DND-41 (cell line): ENCODE data around the gene AFAP1.

Source experiments
- ATAC-seq: fragments of 200-7000 bp; cut with Tn5 transposase; 3 replicates; pipeline ENCODE4 v1.9.1; 2021; ENCODE audit warnings: low read depth; ENCODE audit not compliant: insufficient read depth
- DNase-seq: peaks from one replicate; pipeline ENCODE4 v3.0.0-alpha.2; 2020
- H2AFZ ChIP-seq: 2 replicates; pipeline ENCODE4 v1.6.0; 2012; ENCODE audit warnings: low read depth, low read length
- H3K27ac ChIP-seq: 2 replicates; pipeline ENCODE4 v1.5.1; 2012; ENCODE audit warnings: low read length, inconsistent platforms
- H3K27me3 ChIP-seq: fragments of 200-600 bp; sonication (generic); 2 replicates; pipeline ENCODE4 v1.6.0; 2012; ENCODE audit warnings: low read length, mild to moderate bottlenecking, inconsistent platforms; ENCODE audit not compliant: insufficient read depth, poor library complexity
- H3K36me3 ChIP-seq: 2 replicates; pipeline ENCODE4 v1.5.1; 2012; ENCODE audit warnings: low read length, inconsistent platforms; ENCODE audit not compliant: insufficient read depth
- H3K4me1 ChIP-seq: 2 replicates; pipeline ENCODE4 v1.5.1; 2012; ENCODE audit warnings: mild to moderate bottlenecking, low read length; ENCODE audit not compliant: insufficient read depth
- H3K4me2 ChIP-seq: 2 replicates; pipeline ENCODE4 v1.6.0; 2012; ENCODE audit warnings: mild to moderate bottlenecking, moderate library complexity, low read length, inconsistent platforms; ENCODE audit not compliant: insufficient read depth
- H3K4me3 ChIP-seq, 2 experiments: fragments of 200-600 bp in 1 of 2; shearing (Covaris generic) in 1 of 2; 2 replicates each; pipeline ENCODE4 v1.5.1; 2012 to 2016; ENCODE audit warnings: inconsistent platforms in 2 of 2, low read length in 2 of 2, mild to moderate bottlenecking in 2 of 2, low read depth in 1 of 2, moderate library complexity in 1 of 2
- H3K79me2 ChIP-seq: 2 replicates; pipeline ENCODE4 v1.6.0; 2012; ENCODE audit warnings: low read length, inconsistent platforms; ENCODE audit not compliant: insufficient read depth
- H3K9ac ChIP-seq: 2 replicates; pipeline ENCODE4 v1.6.0; 2012; ENCODE audit warnings: low read depth, mild to moderate bottlenecking, inconsistent platforms, low read length, moderate library complexity
- H3K9me3 ChIP-seq: 2 replicates; pipeline ENCODE4 v1.5.1; 2012; ENCODE audit warnings: low read length, moderate library complexity, mild to moderate bottlenecking, inconsistent platforms; ENCODE audit not compliant: insufficient read depth, severe bottlenecking
- H4K20me1 ChIP-seq: 2 replicates; pipeline ENCODE4 v1.6.0; 2012; ENCODE audit warnings: low read length; ENCODE audit not compliant: insufficient read depth
- EZH2 ChIP-seq: IDR thresholded peaks from 3 replicates; pipeline ENCODE4 v1.6.1; 2012; ENCODE audit warnings: borderline replicate concordance, low read depth, mild to moderate bottlenecking, moderate library complexity, low read length, inconsistent platforms; ENCODE audit not compliant: severe bottlenecking
- TF ChIP-seq, protein P1 (sequence below): IDR thresholded peaks from 2 replicates; pipeline ENCODE4 v1.5.1; 2012; ENCODE audit warnings: borderline replicate concordance, low read length, moderate library complexity, mild to moderate bottlenecking; ENCODE audit not compliant: poor library complexity, severe bottlenecking; ENCODE audit errors: extremely low read depth

AFAP1 gene

DNA sequence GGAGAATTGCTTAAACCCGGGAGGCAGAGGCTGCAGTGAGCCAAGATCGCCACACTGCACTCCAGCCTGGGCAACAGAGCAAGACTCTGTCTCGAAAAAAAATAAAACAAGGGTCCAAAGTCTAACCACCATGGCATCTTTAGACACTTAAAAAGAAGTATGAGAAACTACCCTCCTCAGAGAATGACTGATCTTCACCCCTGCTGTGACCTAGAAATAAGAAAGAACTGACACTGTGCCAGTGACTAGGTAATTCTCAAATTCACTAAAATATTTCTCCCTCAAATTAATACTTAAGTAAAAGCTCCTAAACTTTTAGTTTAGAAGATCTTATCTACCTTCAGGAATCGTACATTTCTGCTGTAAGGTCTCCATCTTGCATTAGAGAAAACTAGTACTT, 80.3 kb downstream of the AFAP1 start:
- Histone ChIP-seq H3K9ac (no peak overlapping the region), H3K79me2 (no peaks in the 10 kb centered on the region)

DNA sequence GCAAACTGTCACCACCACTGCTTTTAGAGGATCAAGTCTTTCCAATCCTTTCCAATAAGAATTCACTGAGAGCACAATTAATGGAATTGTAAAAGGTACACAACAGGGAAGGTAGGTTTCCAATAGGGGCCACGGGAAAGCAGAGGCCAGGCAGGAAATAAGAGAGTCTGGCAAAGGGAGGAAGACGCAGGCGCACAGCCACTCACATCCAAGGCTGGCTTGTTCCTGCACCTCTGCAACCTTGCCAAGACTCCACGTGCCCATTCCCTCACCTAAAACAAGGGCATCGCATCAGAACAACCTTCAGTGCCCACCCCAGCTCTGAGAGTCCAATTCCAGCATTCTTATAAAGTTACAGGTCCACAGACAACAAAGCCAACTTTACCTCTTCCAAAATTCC, 81.2 kb downstream of the AFAP1 start:
- no peak overlapping the region for H3K9ac ChIP-seq

More for the DNA sequence above, 80.3 kb downstream of the AFAP1 start:
- Histone ChIP-seq H3K4me3 (no peak overlapping the region), H3K4me2 (no peak overlapping the region), H3K27me3 (no peaks in the 10 kb centered on the region), H3K27ac (no peak overlapping the region), H3K4me1 (no peaks in the 10 kb centered on the region), H3K36me3 (no peaks in the 10 kb centered on the region), H4K20me1 (no peaks in the 10 kb centered on the region), H2AFZ (no peak overlapping the region), H3K9me3 (no peaks in the 10 kb centered on the region)
- ATAC-seq (no peak), DNase-seq (no peak)
- TF ChIP-seq, protein P1, sequence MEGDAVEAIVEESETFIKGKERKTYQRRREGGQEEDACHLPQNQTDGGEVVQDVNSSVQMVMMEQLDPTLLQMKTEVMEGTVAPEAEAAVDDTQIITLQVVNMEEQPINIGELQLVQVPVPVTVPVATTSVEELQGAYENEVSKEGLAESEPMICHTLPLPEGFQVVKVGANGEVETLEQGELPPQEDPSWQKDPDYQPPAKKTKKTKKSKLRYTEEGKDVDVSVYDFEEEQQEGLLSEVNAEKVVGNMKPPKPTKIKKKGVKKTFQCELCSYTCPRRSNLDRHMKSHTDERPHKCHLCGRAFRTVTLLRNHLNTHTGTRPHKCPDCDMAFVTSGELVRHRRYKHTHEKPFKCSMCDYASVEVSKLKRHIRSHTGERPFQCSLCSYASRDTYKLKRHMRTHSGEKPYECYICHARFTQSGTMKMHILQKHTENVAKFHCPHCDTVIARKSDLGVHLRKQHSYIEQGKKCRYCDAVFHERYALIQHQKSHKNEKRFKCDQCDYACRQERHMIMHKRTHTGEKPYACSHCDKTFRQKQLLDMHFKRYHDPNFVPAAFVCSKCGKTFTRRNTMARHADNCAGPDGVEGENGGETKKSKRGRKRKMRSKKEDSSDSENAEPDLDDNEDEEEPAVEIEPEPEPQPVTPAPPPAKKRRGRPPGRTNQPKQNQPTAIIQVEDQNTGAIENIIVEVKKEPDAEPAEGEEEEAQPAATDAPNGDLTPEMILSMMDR: no peak

DNA sequence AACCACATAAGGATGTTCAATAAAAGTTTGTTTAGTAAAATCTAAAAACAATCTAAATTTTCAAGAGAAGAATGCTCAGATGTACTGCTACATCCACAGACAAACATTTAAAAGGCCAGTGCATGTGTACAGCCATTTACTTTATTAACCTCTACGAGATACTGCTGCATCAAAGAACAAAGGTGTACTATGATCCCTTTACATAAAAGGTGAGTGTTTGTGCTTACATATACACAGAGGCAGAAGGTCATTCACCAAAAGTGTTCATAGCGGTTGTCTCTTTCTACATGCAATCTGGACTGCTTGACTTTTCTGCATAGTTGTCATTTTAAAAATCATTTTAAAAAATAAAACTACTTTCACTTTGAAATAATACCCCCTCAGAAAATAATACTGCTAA, 81.7 kb downstream of the AFAP1 start:
- H3K27me3 ChIP-seq: no peaks in the 10 kb centered on the region
- H3K4me3 ChIP-seq: no peak overlapping the region
- no peaks in the 10 kb centered on the region for H3K9me3 ChIP-seq
- TF ChIP-seq EZH2: no peak
- TF ChIP-seq, protein P1: no peak
- no peaks in the 10 kb centered on the region for H4K20me1 ChIP-seq
- no peak for ATAC-seq
- no peaks in the 10 kb centered on the region for H3K36me3 ChIP-seq
- DNase-seq: no peak
- no peaks in the 10 kb centered on the region for H3K79me2 ChIP-seq
- H3K9ac ChIP-seq: no peak overlapping the region
- no peak overlapping the region for H3K4me2 ChIP-seq
- no peak overlapping the region for H2AFZ ChIP-seq
- H3K4me1 ChIP-seq: no peaks in the 10 kb centered on the region
- no peak overlapping the region for H3K27ac ChIP-seq

More for the DNA sequence above, 81.2 kb downstream of the AFAP1 start:
- Histone ChIP-seq H3K79me2 (no peaks in the 10 kb centered on the region), H3K27ac (no peak overlapping the region), H3K4me2 (no peak overlapping the region), H2AFZ (no peak overlapping the region), H3K9me3 (no peaks in the 10 kb centered on the region), H3K27me3 (no peaks in the 10 kb centered on the region), H3K4me1 (no peaks in the 10 kb centered on the region), H4K20me1 (no peaks in the 10 kb centered on the region), H3K36me3 (no peaks in the 10 kb centered on the region), H3K4me3 (no peak overlapping the region)
- ATAC-seq (no peak), DNase-seq (no peak)
- no peak for TF ChIP-seq EZH2
- TF ChIP-seq, protein P1: no peak

DNA sequence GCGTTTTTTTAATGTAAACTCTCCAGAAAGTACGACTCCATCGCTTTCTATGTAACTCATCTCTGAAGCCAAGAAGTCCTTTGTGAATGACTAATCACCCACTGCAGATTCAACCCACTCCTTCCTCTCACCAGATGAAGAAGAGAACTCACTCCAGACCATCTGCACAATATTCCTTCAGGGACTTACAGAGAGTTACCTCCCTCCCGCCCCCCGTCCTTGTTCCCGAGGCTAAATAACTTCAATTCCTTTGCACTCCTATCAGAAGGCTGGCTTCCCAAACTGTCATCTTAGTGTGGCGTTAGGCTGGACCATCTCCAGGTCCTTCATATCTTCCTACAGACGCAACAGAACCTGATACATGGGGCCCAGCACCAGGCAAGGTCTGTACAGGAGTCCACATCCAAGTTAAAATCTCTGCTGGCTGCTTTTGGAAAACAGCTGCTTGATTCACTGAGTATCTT, 82.4 kb downstream of the AFAP1 start:
- Histone ChIP-seq H3K4me2 (no peak overlapping the region), H2AFZ (no peak overlapping the region), H3K36me3 (no peaks in the 10 kb centered on the region), H3K9ac (no peak overlapping the region), H3K79me2 (no peaks in the 10 kb centered on the region), H3K4me3 (no peak overlapping the region), H3K27me3 (no peaks in the 10 kb centered on the region), H4K20me1 (no peaks in the 10 kb centered on the region), H3K27ac (no peak overlapping the region), H3K9me3 (no peaks in the 10 kb centered on the region), H3K4me1 (no peaks in the 10 kb centered on the region)
- no peak for ATAC-seq
- DNase-seq: no peak
- no peak for TF ChIP-seq EZH2
- TF ChIP-seq, protein P1: no peak
